Measurements from ENCODE around the gene ERVH48-1.
"Not testable (repeated sequence)": the region's sequence is repeated elsewhere in the genome, so short reads cannot be mapped to it uniquely, and the experiment has no call there.

The ERVH48-1 gene

GRCh38 chr21:42900446-42900845 is 25.0 kb downstream of the ERVH48-1 start:
- DNase-seq, result no peak

- peak; percentile 93 for DNase-seq
Measured at GRCh38 chr21:42892931-42893755, 32.3 kb downstream of the ERVH48-1 start, which contains the start of gene NDUFV3. Gene NDUFV3, plus strand, starts transcription at chr21:42893309. Its CDS starts 25 bp downstream, at chr21:42893334.

- DNase-seq, result no peak
Measured at GRCh38 chr21:42892582-42892930, 32.9 kb downstream of the ERVH48-1 start.

DNA sequence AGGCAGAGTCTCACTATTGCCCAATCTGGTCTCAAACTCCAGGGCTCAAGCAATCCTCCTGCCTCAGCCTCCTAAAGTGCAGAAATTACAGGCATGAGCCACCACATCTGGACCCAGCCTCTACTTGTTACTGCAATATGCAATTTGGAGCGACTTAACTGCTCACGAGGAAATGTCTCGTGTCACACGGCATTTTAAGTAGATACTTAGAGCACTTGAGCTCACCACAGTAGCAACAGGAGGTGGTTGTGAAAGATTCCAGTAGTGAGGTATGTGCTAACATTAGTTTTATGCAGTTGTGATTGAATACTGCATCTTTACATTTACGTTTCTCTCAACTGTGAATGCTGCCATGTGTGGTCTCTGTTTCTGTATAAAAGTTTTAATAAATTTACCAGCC is 38.1 kb downstream of the ERVH48-1 start:
- no peak for DNase-seq

- no peak for DNase-seq
Measured at GRCh38 chr21:42883921-42884320, 41.5 kb downstream of the ERVH48-1 start.

GRCh38 chr21:42880352-42880751 is 45.1 kb downstream of the ERVH48-1 start:
- DNase-seq, result no peak

DNA sequence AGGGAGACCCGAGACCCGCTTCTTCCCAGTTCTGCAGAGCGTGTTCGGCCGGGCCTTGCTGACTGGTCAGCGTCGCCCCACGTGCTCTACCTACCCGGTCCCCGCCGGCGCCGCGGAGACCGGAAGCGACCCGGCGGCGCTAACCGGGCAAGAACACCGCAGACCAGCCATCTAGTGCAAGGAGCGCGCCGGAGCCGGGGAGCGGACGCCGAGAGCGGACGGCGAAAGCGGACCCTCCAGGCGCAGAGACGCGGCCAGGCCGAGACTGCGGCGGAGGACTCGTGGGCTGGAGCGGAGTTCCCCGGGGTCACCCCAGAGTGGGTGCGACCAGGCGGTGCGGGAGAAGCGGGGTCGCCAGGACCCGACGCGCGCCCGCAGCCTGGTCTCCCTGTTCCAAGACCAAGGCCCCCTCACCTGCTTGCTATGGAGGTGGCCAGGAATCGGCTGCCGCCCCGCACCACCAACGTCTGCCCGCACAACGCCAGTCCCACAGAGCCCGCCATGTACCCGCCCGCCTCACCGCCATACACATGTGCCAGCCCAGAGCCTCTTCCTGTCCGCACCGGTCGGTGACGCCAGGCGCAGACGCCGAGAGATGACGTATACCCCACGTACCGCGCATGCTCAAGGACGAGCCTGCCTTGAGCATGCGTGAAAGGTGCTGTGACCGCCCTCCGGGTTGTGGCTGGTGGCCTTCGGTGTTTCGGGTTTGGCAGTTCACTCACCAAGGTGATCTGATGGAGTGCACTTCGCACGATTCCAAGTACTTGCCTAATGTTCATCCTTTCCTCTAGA is 46.2 kb downstream of the ERVH48-1 start, which contains the start of gene WDR4:
Gene WDR4 (minus strand): TSS at position 547 of the 795 bp plus-strand sequence. CDS start 44 bp downstream, at position 503.
- DNase-seq, result peak; percentile 64

DNA sequence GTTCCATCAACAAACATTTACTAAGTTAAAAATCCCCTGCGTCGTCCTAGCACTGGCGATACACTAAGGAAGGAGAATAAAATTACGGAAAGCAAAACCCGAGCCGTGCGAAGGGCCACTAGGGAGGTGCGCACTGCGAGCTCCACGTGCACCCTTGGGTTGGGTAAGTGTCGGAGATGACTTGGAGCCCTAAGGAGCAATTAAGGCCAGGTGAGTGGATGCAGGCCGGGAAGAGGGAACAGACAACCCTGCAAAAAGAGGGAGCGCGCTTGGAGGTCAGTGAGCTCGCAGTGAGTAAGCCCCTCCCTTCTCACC is 46.8 kb downstream of the ERVH48-1 start:
- DNase-seq, result no peak

DNA sequence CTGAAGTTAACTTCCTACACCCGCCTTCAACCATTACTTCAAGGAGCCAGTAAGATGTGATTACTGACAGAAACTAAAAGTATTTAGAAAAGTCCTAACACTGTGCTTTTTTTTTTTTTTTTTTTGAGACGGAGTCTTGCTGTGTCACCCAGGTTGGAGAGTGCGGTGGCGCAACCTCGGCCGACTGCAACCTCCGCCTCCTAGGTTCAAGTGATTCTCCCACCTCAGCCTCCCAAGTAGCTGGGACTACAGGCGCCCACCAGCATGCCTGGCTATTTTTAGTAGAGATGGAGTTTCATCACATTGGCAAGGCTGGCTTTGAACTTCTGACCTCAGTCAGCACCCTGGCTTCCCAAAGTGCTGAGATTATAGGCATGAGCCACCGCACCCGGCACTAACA is 49.6 kb downstream of the ERVH48-1 start:
- not testable (repeated sequence) for DNase-seq

DNA sequence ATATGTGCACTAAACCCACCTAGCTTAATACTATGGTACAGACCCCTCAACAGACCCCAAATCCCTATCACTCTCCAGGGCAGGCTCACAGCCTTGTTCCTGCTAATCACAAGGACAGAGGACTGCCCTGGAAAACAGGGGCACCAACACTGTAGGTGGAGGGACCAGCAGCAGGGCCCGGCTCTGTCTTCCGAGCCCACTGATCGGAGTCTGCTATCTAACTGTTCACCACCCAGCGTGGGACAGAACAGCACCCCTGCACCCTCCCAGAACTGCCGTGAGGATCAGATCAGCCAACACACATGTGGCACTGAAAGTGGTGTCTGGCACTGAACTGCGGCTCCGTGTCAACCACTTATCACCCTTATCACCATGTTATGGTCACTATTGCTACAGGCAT is 52.3 kb downstream of the ERVH48-1 start:
- DNase-seq, result no peak

DNA sequence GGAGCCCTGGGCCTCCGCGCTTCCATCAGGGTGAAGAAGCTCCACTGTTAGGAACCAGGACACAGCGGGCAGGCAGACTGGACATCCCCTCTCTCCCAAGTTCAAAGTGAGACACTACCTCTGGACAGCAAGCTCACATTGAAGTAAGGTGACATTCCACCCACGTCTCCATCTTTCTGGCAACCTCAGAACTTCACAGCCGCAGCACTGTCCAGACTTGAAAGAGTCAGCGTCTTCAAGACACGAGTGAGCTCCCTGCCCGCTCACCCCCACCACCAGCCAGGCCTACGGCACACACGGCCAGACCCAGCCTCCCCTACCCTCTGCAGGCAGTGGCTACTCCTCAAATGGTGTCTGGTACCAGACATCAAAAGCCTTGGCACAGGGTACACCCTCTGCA is 57.2 kb downstream of the ERVH48-1 start:
- DNase-seq, result no peak

Data from NCI-H2081 treated with DMSO at 0.1 percent for 48 hours (cell line).